ENCODE measurements around the gene RDH16.

- TF ChIP-seq POLR2AphosphoS5 (IDR thresholded peaks at IDR 0.05; ENCODE audit: low read depth, low read length) (no peak), POLR2A (IDR thresholded peaks at IDR 0.05; ENCODE audit: low read depth, low read length) (no peak)
Observed at GRCh38 chr12:56978397-56979138, 21.2 kb upstream of the RDH16 start.
